Bronchial epithelial cell (primary cell): ENCODE data around the gene ADSS1. TPM values are rescaled to one million over a fixed set of nuclear protein-coding genes. Genes with fewer than 3 reads are reported as not detected.
"Not testable (repeated sequence)": the region's sequence is repeated elsewhere in the genome, so short reads cannot be mapped to it uniquely, and the experiment has no call there.

Experiments
- DNase-seq: peaks from one replicate; pipeline ENCODE4 v3.0.0-alpha.2; 2010; ENCODE audit warnings: low read depth
- FAIRE-seq: peaks from 2 replicates; lab custom pipeline; 2011; peaks lifted over from hg19 to GRCh38; lab: Jason Lieb, UNC
- H3K27me3 ChIP-seq: 2 replicates; pipeline ENCODE4 v1.5.1; 2011; ENCODE audit warnings: low read length; ENCODE audit not compliant: control insufficient read depth, insufficient read depth
- H3K36me3 ChIP-seq: 2 replicates; pipeline ENCODE4 v1.5.1; 2011; ENCODE audit warnings: low read length; ENCODE audit not compliant: control insufficient read depth, insufficient read depth
- H3K4me3 ChIP-seq: 2 replicates; pipeline ENCODE4 v1.5.1; 2011; ENCODE audit warnings: mild to moderate bottlenecking, low read depth, low read length, control low read depth
- total RNA-seq: library from RNA; depleted of rRNA; stranded (reverse); fragments of >200 nt; gene quantifications from 2 replicates; pipeline ENCODE4 v1.2.1, GENCODE V29; 2014
- TF ChIP-seq, protein P1 (sequence below): IDR thresholded peaks from 2 replicates; pipeline ENCODE4 v1.5.1; 2011; ENCODE audit warnings: mild to moderate bottlenecking, moderate library complexity, low read length, control low read depth, inconsistent platforms; ENCODE audit not compliant: insufficient read depth, severe bottlenecking

The ADSS1 gene
- total RNA-seq, 1 donor from 2014 or later, result 18.2 TPM

DNA sequence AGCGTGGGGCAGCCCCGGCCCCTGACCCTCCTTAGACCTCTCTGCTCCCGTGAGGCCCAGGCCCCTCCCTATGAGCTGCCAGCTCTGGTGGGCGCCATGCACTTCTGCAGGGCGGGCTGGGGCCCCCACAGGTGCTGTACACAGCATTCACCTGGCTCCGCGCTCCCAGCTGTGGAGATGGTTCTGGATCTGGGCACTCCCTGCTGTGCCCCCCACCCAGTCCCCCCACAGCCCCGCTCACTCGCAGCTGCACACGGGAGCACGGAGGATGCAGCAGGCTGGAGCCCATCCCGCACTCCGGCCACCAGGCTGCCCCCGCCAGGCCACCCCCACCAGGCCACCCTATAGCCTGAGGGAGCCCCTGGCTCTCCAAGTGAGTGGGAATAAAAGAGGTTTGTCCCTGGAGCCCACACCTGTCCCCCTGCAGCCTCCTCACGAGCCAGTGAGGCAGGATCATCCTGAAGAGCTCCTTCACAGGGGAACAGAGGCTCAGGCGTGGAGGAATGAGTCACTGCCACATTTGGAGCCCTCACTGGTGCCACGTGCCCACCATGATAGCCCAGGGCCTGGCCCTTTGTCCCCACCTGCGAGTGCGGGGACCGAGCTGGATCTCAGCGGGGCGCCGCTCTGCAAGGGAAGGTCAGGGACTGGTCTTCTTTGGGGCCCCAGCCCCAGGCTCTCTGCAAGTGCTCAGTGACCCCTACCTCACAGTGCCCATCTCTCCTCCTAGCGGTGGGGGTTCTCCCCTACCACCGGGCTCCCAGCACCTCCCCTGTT is 1.9 kb downstream of the ADSS1 start:
- TF ChIP-seq, protein P1, sequence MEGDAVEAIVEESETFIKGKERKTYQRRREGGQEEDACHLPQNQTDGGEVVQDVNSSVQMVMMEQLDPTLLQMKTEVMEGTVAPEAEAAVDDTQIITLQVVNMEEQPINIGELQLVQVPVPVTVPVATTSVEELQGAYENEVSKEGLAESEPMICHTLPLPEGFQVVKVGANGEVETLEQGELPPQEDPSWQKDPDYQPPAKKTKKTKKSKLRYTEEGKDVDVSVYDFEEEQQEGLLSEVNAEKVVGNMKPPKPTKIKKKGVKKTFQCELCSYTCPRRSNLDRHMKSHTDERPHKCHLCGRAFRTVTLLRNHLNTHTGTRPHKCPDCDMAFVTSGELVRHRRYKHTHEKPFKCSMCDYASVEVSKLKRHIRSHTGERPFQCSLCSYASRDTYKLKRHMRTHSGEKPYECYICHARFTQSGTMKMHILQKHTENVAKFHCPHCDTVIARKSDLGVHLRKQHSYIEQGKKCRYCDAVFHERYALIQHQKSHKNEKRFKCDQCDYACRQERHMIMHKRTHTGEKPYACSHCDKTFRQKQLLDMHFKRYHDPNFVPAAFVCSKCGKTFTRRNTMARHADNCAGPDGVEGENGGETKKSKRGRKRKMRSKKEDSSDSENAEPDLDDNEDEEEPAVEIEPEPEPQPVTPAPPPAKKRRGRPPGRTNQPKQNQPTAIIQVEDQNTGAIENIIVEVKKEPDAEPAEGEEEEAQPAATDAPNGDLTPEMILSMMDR, result no peak
- peaks cover 8% of the 10 kb centered on the region for H3K36me3 ChIP-seq
- no peak overlapping the region for H3K4me3 ChIP-seq
- no peak for FAIRE-seq
- DNase-seq, result no peak
- H3K27me3 ChIP-seq, result no peaks in the 10 kb centered on the region

DNA sequence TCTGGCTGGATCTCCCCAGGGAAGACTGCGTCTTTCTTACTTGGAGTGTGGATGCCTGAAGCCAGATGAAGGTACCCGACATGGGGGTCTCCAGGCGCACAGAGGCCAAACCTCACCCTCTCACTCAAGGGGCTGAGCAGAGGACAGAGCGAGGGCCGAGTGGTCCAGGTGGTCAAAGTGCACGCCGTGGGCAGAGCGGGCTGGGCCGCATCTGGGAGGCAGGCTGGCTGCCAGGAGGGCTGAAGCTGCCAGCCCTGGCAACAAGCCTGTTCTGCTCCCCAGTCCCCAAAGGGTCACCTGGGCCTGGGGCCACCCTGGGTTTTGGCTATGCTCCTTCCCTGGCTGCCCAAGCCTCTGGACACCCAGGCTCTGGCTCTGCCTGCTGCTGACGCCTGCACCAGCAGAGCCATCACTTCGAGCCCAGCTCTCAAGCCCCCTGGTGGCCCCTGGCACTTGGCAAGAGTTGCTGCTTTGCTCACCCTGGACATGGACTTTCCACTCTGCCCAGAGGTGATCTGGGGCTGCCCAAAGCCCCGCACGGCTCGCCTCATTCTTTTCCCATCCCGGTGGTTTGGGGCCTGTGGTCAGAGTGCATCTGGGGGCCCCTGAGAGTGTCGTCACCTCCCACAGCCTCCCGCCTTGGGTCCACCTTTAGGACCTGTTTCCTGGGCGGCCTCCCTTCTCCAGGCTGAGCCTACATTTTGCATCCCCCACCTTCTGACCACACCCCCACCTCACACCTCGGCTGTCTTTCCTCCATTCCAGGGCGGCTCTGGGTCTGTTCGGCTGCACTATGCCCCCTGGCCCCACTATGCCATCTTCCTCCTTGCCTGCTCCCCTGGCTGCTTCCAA is 2.8 kb downstream of the ADSS1 start:
- H3K36me3 ChIP-seq, result peaks cover 3% of the 10 kb centered on the region
- TF ChIP-seq, protein P1, result peak; percentile 10
- H3K27me3 ChIP-seq, result no peaks in the 10 kb centered on the region
- DNase-seq (no peak), FAIRE-seq (no peak)
- no peak overlapping the region for H3K4me3 ChIP-seq

- TF ChIP-seq, protein P1, result no peak
- H3K36me3 ChIP-seq, result no peaks in the 10 kb centered on the region
- no peak for DNase-seq
- no peak overlapping the region for H3K4me3 ChIP-seq
- H3K27me3 ChIP-seq, result no peaks in the 10 kb centered on the region
- FAIRE-seq, result no peak
Observed at GRCh38 chr14:104728631-104729030, 4.6 kb downstream of the ADSS1 start.

DNA sequence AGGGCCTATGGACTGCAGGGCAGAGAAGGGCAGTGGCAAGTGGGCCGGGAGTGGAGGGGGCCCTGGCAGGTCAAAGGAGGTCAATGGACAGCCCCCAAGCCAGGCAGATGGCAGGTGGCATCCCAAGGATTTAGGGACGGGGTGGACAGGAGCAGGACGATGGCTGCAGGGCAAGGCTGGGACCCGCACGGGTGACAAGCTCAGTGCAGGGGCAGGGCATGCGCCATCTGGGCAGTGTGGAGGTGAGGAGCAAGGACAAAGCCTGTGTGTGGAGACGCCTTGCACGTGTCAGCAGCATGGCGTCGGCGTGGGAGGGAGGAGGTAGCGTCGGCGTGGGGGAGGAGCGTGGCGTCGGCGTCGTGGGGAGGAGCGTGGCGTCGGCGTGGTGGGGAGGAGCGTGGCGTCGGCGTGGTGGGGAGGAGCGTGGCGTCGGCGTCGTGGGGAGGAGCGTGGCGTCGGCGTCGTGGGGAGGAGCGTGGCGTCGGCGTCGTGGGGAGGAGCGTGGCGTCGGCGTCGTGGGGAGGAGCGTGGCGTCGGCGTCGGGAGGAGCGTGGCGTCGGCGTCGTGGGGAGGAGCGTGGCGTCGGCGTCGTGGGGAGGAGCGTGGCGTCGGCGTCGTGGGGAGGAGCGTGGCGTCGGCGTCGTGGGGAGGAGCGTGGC is 5.3 kb downstream of the ADSS1 start:
- not testable (repeated sequence) for H3K36me3 ChIP-seq, H3K4me3 ChIP-seq, H3K27me3 ChIP-seq, DNase-seq, FAIRE-seq

DNA sequence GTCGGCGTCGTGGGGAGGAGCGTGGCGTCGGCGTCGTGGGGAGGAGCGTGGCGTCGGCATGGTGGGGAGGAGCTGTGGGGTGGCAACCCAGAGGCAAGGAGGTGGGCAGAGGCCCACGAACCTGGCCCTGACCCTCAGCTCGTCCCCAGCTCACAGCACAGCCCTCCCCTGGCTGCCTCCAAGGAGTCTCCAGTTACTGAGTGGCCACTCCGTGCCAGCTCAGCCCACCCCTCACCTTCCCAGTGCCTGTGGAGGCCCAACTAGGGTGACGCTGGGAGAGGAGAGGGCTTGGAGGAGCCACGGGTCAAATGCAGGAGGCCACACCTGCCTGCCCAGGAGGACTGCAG is 5.8 kb downstream of the ADSS1 start:
- DNase-seq, result no peak
- TF ChIP-seq, protein P1, result no peak
- no peaks in the 10 kb centered on the region for H3K27me3 ChIP-seq
- no peaks in the 10 kb centered on the region for H3K36me3 ChIP-seq
- no peak for FAIRE-seq
- H3K4me3 ChIP-seq, result no peak overlapping the region

- TF ChIP-seq, protein P1, result no peak
- Histone ChIP-seq H3K36me3 (peaks cover 1% of the 10 kb centered on the region), H3K27me3 (no peaks in the 10 kb centered on the region), H3K4me3 (no peak overlapping the region)
- no peak for DNase-seq
- FAIRE-seq, result no peak
Observed at GRCh38 chr14:104730487-104730886, 6.5 kb downstream of the ADSS1 start.
